Measurements from ENCODE around the gene PROCA1. TPM values are rescaled to one million over a fixed set of nuclear protein-coding genes. Genes with fewer than 3 reads are reported as not detected.
"Not testable (repeated sequence)": the region's sequence is repeated elsewhere in the genome, so short reads cannot be mapped to it uniquely, and the experiment has no call there.

PROCA1 gene
- polyA plus RNA-seq, 4 donors, result 4.5 to 7.8 (median 7.3) TPM

DNA sequence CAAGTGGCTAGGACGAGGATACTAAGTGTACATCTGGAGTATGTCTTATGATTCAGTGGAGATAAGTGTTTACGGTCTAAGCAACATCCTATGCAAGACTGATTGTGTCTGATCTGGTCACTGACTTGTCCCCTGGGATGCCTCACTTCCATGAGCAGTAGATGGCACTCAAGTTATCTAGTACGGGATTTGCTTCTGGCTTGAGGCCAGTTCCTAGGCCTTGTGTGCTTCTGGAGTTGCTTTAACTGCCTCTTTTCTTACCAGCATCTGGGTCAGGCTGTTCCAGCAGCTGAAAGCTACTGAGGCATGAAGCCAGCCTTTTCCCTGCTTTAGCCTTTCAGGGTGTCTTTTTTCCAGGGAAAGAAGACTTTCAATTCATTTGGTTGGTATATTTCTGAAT is 26.7 kb downstream of the PROCA1 start:
- DNase-seq (ENCODE audit: low read depth in 4 of 4, low spot score in 3 of 4), result no peak

DNA sequence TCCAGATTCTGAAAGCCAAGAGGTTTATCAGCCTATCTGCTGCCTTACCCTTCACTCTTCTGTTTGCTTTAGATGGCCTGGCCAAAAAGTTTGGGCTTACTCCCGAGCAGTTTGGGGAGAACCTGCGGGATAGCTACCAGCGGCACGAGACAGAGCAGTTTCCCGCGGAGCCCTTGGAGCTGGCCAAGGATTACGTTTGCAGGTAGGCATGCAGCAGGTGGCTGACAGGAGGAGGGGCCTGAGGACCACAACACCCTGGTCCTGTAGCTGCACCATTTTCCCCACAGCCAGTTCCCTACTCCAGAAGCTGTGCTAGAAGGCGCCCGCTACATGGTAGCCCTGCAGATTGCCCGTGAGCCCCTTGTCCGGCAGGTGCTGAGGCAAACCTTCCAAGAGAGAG is 29.0 kb downstream of the PROCA1 start:
- no peak for DNase-seq (ENCODE audit: low read depth in 4 of 4, low spot score in 3 of 4)

DNA sequence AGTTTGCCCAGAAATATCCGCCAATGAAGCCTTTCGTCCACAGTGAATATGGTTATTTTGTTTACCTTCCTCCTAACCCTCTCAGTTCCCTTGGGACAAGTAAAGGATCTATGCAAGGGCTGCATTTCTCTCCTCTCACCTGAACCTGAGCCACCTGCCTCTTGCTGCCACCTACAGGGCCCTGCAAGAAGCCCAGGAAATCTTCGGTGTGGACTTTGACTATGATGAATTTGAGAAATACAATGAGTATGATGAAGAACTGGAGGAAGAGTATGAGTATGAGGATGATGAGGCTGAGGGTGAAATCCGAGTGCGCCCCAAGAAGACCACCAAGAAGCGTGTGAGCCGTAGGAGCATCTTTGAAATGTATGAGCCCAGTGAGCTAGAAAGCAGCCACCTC is 35.7 kb downstream of the PROCA1 start:
- DNase-seq (ENCODE audit: low read depth in 4 of 4, low spot score in 3 of 4), result no peak

DNA sequence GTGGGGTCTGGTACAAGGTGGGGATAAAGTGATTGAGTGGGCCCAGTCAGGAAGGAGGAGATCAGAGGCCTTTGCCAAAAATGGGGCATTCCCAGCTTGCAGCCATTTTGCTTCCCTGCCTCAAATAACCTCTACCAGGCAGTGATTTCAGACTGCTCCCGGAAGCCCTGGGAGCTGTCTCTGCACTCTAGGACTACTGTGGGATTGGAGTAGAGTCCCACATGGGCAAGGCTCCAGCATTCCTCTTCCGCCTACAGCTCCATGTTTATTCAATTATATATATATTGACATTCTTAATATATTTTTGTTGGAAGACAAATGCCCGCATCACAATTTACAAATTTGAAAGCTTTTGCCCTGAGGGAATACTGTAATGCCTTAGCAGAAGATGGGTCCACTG is 36.2 kb downstream of the PROCA1 start:
- DNase-seq (ENCODE audit: low read depth in 4 of 4, low spot score in 3 of 4), result no peak

DNA sequence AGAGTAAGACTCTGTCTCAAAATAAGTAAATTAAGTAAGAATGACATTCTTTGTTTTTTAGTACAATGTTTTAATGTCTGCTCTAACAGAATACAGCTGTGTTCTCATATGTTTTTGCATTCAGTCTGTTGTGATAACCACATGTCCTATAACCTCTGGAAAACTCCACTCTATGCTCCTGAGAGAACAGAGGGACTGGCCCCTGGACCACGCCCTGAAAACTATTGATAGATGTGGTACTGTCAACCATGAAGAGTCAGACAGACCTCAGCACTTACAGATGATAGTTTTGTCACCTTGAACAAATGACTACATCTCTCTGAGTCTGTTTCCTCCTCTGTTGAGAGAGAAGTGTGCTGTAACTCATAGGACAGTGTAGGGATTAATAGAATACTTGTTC is 41.8 kb downstream of the PROCA1 start:
- no peak for DNase-seq (ENCODE audit: low read depth in 4 of 4, low spot score in 3 of 4)

DNA sequence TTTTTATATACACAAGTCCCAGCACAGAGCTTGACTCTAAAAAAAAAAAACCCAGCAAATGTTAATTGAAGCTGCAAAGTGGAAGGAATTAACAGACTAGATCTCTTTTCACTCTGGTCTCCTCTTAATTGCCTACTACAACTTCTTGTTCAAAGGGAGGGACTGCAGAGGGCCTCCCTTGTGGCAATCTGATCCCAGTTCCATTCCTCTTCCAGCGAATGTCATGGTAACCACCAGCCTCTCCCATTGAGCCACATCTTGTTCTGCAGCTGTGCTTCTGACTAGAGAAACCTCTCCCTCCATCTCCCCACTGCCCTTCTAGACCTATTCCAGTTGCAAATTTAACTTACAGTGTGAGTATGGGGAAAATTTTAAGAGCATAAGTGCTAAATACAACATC is 43.8 kb downstream of the PROCA1 start:
- no peak for DNase-seq (ENCODE audit: low read depth in 4 of 4, low spot score in 3 of 4)

DNA sequence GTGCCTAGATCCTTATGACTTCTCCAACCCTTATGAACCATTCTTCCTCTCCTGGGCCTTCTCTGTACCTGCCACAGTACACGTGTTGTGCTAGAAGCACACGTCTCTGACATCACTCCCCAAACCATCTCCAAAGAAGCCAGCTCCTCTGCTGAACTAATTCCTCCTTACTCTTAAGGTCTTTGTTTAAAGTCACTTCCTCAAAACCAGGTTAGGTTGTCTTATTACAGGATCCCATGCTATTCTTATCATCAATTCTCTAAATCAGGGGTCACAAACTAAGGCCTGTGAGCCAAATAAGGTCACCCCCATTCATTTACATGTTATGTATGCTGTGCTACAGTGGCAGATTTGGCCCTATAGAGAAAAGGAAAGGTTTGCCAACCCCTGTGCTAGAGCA is 45.7 kb downstream of the PROCA1 start:
- DNase-seq (ENCODE audit: low read depth in 4 of 4, low spot score in 3 of 4), result no peak

DNA sequence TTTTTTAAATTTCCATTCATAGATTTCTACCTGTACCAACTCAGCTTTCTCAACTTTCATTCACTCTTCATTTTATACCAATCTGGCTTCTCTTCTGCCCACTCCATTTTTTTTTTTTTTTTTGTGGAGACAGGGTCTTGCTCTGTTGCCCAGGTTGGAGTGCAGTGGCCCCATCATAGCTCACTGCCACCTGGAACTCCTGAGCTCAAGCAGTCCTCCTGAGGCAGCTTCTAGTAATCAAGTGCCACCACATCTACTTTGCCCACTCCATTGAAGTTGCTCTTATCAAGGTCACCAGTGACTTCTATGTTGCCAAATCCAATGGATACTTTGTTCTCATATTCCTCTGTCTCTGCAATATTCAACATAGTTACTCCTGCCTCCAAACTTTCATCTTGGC is 48.0 kb downstream of the PROCA1 start:
- no peak for DNase-seq (ENCODE audit: low read depth in 4 of 4, low spot score in 3 of 4)

DNA sequence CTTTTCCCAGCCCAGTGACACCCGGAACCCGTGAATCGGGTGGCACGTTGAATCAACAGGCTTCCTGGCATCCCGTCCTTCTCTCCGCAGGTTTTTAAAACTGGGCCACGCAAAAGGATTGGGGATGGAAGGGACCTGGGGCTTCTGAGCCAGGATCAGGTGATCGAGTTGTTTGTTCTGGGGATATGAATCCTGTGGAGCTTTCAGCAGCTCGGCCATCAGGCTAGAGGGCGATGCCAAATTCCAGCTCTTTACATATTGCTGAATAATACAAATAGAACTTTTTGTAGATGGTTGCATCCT is 49.2 kb downstream of the PROCA1 start:
- no peak for DNase-seq (ENCODE audit: low read depth in 4 of 4, low spot score in 3 of 4)

DNA sequence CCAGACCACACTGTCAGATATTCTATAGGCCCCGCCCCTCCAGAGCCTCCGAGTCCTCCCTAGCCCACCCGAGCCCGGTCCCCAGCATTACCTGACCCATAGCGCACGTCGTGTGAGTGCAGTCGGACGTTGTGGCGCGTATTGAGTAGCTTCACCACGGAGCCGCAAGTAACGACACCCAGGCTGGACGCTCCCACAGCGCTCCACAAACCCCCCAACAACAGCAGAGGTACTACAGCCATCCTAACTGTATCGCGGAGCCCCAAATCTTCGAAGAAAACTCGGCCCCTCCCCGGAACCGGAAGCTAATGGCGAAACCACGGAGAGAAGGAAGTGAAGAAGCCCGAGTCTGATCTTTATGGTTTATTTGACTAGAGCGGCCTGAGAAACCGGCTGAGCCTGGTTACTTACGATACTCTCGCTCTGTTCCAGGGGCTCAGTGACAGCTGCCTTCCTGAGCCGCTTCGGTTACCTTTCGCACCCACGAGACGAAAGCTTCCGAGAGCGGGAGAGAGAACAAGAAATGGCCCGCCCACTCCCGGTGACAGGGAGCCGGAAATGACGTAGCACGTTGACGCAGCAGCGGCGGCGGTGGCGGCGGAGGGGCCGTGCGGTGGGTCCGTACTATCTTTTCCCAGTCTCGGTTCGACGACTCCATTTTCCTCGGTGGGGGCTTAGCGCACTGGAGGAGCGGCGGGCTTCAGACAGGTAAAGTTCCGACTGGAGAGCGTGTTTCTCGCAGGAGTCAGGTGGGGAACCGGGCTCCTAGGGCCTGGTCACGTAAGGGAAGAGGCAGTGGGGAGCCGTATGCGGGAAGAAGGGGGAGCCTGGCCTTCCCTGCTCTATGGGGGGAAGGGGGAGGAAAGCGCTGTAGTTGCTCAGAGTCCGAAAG is 49.8 kb downstream of the PROCA1 start, which contains the start of the genes SDF2 and SUPT6H:
Gene SDF2, minus strand, starts transcription at position 272 of the 892 bp plus-strand sequence. Its CDS starts 30 bp downstream, at position 242.
Gene SUPT6H, plus strand, starts transcription at position 571 of the 892 bp plus-strand sequence. CDS start 11,197 bp downstream, outside the sequence.
- DNase-seq (ENCODE audit: low read depth in 4 of 4, low spot score in 3 of 4), result peak; percentile 81 to 84 (median 83)

DNA sequence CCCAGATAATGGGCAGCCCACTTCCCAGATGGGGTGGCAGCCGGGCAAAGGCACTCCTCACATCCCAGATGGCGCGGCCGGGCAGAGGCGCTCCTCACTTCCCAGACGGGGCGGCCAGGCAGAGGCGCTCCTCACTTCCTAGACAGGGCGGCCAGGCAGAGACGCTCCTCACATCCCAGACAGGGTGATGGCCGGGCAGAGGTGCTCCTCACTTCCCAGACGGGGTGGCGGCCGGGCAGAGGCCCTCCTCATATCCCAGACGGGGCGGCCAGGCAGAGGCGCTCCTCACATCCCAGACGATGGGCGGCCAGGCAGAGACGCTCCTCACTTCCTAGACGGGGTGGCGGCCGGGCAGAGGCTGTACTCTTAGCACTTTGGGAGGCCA is 52.2 kb downstream of the PROCA1 start:
- not testable (repeated sequence) for DNase-seq (ENCODE audit: low read depth in 4 of 4, low spot score in 3 of 4)

DNA sequence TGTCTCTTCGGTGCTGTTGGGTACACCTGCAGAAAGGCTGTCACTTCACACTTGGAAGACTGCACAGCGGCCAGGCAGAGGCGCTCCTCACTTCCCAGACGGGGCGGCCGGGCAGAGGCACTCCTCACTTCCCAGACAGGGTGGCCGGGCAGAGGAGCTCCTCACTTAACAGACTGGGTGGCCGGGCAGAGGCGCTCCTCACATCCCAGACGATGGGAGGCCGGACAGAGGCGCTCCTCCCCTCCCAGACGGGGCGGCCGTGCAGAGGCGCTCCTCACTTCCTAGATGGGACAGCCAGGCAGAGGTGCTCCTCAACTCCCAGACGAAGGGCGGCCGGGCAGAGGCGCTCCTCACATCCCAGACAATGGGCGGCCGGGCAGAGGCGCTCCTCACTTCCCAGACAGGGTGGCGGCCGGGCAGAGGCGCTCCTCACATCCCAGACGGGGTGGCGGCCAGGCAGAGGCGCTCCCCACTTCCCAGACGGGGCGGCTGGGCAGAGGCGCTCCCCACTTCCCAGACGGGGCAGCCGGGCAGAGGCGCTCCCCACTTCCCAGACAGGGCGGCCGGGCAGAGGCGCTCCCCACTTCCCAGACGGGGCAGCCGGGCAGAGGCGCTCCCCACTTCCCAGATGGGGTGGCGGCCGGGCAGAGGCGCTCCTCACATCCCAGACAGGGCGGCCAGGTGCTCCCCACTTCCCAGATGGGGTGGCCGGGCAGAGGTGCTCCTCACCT is 52.8 kb downstream of the PROCA1 start:
- not testable (repeated sequence) for DNase-seq (ENCODE audit: low read depth in 4 of 4, low spot score in 3 of 4)

DNA sequence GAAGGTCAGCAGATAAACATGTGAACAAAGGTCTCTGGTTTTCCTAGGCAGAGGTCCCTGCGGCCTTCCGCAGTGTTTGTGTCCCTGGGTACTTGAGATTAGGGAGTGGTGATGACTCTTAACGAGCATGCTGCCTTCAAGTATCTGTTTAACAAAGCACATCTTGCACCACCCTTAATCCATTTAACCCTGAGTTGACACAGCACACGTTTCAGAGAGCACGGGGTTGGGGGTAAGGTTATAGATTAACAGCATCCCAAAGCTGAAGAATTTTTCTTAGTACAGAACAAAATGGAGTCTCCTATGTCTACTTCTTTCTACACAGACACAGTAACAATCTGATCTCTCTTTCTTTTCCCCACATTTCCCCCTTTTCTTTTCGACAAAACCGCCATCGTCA is 53.3 kb downstream of the PROCA1 start:
- not testable (repeated sequence) for DNase-seq (ENCODE audit: low read depth in 4 of 4, low spot score in 3 of 4)

DNA sequence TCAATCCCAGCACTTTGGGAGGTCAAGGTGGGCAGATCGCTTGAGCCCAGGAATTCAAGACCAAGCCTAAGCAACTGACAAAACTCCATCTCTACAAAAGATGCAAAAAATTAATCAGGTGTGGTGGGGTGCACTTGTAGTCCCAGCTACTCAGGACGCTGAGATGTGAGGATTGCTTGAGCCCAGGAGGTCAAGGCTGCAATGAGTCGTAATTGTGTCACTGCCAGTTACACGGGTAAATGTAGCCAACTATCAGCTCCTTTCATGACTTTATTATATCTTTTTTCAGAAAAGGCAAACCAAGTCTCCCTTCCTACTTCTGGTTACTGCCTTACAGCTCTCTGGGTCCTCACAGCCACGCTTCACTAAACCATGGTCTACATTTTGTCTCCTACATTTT is 53.9 kb downstream of the PROCA1 start:
- DNase-seq (ENCODE audit: low read depth in 4 of 4, low spot score in 3 of 4), result no peak

DNA sequence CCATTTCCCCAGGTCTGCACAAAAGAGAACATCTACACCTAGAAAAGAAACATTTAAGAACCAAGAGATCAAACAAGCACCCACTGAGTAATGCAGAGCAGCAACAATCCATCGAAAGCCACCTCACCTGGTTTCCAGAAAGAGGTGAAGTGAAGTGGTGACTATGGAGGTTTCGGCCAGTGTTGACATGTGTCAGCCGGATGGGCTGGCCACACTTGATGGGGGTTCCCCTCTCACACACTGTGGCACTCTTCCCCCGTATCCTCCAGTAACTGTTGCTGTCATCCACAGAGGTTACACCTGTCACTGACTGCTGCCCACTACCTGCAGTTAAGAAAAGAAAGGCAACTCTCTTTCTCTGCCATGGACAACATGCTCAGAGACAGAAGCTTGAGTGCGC is 56.5 kb downstream of the PROCA1 start:
- no peak for DNase-seq (ENCODE audit: low read depth in 4 of 4, low spot score in 3 of 4)

Other genes with a start within 250 kb of the PROCA1 start
- gene SLC13A2, start 238.2 kb downstream of the PROCA1 start, polyA plus RNA-seq (ENCODE audit: insufficient read length in 4 of 4), result 10 to 100 TPM in 2 of 4 donors, 1 to 10 TPM in 1, under 1 TPM in 1; 0.30 to 13.9 (median 7.6) TPM
- gene FOXN1, start 205.5 kb downstream of the PROCA1 start, polyA plus RNA-seq (ENCODE audit: insufficient read length in 4 of 4), result under 1 TPM; 0.16 to 0.85 (median 0.58) TPM
- gene UNC119, start 159.3 kb downstream of the PROCA1 start, polyA plus RNA-seq (ENCODE audit: insufficient read length in 4 of 4), result 10 to 100 TPM; 31.9 to 70.4 (median 51.6) TPM
- gene PIGS, start 140.4 kb downstream of the PROCA1 start, polyA plus RNA-seq (ENCODE audit: insufficient read length in 4 of 4), result 10 to 100 TPM; 37.5 to 99.7 (median 96.4) TPM
- gene ALDOC, start 135.0 kb downstream of the PROCA1 start, polyA plus RNA-seq (ENCODE audit: insufficient read length in 4 of 4), result 10 to 100 TPM in 3 of 4 donors, 1 to 10 TPM in 1; 6.1 to 30.3 (median 18.6) TPM
- 10 to 100 TPM; 33.2 to 60.6 (median 51.5) TPM for gene SPAG5, start 112.9 kb downstream of the PROCA1 start, polyA plus RNA-seq (ENCODE audit: insufficient read length in 4 of 4)
- 10 to 100 TPM in 3 of 4 donors, 1 to 10 TPM in 1; 9.2 to 29.4 (median 15.1) TPM for gene RSKR, start 97.7 kb downstream of the PROCA1 start, polyA plus RNA-seq (ENCODE audit: insufficient read length in 4 of 4)
- 10 to 100 TPM; 63.3 to 95.4 (median 82.0) TPM for gene BLTP2, start 66.7 kb downstream of the PROCA1 start, polyA plus RNA-seq (ENCODE audit: insufficient read length in 4 of 4)
- 10 to 100 TPM; 71.7 to 81.6 (median 78.3) TPM for gene SDF2, start 50.0 kb downstream of the PROCA1 start, polyA plus RNA-seq (ENCODE audit: insufficient read length in 4 of 4)
- gene SUPT6H, start 49.7 kb downstream of the PROCA1 start, polyA plus RNA-seq (ENCODE audit: insufficient read length in 4 of 4), result 10 to 100 TPM; 54.9 to 73.2 (median 68.1) TPM
- gene RAB34, start 6.0 kb upstream of the PROCA1 start, polyA plus RNA-seq (ENCODE audit: insufficient read length in 4 of 4), result 100 to 1,000 TPM; 179 to 191 (median 185) TPM
- 1,000 to 10,000 TPM in 2 of 4 donors, 100 to 1,000 TPM in 2; 896 to 1,307 (median 1,003) TPM for gene RPL23A, start 8.1 kb upstream of the PROCA1 start, polyA plus RNA-seq (ENCODE audit: insufficient read length in 4 of 4)
- gene TLCD1, start 14.3 kb upstream of the PROCA1 start, polyA plus RNA-seq (ENCODE audit: insufficient read length in 4 of 4), result 10 to 100 TPM in 3 of 4 donors, 1 to 10 TPM in 1; 2.9 to 18.8 (median 16.3) TPM
- gene NEK8, start 16.9 kb upstream of the PROCA1 start, polyA plus RNA-seq (ENCODE audit: insufficient read length in 4 of 4), result 10 to 100 TPM in 1 of 4 donors, 1 to 10 TPM in 3; 2.8 to 13.2 (median 7.2) TPM
- gene TRAF4, start 32.1 kb upstream of the PROCA1 start, polyA plus RNA-seq (ENCODE audit: insufficient read length in 4 of 4), result 100 to 1,000 TPM in 3 of 4 donors, 10 to 100 TPM in 1; 72.1 to 163 (median 109) TPM
- 10 to 100 TPM; 14.8 to 23.8 (median 21.6) TPM for gene FAM222B, start 130.9 kb upstream of the PROCA1 start, polyA plus RNA-seq (ENCODE audit: insufficient read length in 4 of 4)
- 10 to 100 TPM; 50.1 to 71.3 (median 69.9) TPM for gene ERAL1, start 143.1 kb upstream of the PROCA1 start, polyA plus RNA-seq (ENCODE audit: insufficient read length in 4 of 4)
- 100 to 1,000 TPM in 1 of 4 donors, 10 to 100 TPM in 3; 43.8 to 106 (median 78.5) TPM for gene FLOT2, start 185.8 kb upstream of the PROCA1 start, polyA plus RNA-seq (ENCODE audit: insufficient read length in 4 of 4)
- 10 to 100 TPM in 3 of 4 donors, 1 to 10 TPM in 1; 6.6 to 17.9 (median 12.4) TPM for gene DHRS13, start 191.2 kb upstream of the PROCA1 start, polyA plus RNA-seq (ENCODE audit: insufficient read length in 4 of 4)
- gene PHF12, start 239.6 kb upstream of the PROCA1 start, polyA plus RNA-seq (ENCODE audit: insufficient read length in 4 of 4), result 10 to 100 TPM; 38.9 to 52.6 (median 43.7) TPM

All from left renal pelvis (tissue), 4 donors.